NCI-H2227 (cell line): ENCODE measurements around the gene CCL22.
"Not testable (repeated sequence)": the region's sequence is repeated elsewhere in the genome, so short reads cannot be mapped to it uniquely, and the experiment has no call there.

ENCODE experiments used
- DNase-seq: peaks from one replicate; lab custom pipeline; 2025; ENCODE audit not compliant: unreplicated experiment; lab: John Stamatoyannopoulos, UW

Gene CCL22

DNA sequence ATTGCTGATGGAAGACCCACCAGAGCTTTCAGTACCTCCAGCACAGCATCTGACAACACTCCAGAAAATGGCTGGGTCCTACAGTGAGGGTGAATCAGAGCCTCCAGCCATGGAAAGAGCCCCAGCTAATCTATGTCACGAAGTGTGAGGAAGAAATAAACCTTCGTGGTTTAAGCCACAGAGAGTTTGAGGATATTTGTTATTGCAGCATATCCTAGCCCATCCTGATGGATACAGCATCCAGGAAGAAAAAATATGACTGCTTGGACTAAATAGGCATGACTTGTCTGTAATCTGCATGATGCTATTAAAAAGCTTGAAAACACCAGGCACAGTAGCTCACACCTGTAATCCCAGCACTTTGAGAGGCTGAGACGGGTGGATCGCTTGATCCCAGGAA lies 32.7 kb downstream of the CCL22 start:
- DNase-seq, result no peak

DNA sequence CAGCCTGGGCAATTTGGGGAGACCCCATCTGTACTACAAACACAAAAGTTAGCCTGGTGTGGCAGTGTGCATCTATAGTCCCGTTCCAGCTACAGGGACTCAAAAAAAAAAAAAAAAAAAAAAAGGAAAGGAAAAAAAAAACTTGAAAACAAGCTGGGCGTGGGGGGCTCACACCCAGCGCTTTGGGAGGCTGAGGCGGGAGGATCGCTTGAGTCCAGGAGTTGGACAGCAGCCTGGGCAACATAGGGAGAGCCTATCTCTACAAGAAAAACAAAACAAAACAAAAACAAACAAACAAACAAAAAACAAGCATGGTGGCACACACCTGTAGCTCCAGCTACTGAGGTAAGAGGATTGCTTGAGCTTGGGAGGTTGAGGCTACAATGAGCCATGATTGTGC lies 33.1 kb downstream of the CCL22 start:
- DNase-seq, result no peak

GRCh38 chr16:57392694-57393093 lies 34.1 kb downstream of the CCL22 start:
- DNase-seq, result no peak

GRCh38 chr16:57394444-57394843 lies 35.9 kb downstream of the CCL22 start:
- no peak for DNase-seq

GRCh38 chr16:57395026-57395425 lies 36.4 kb downstream of the CCL22 start:
- no peak for DNase-seq

GRCh38 chr16:57396786-57397185 lies 38.2 kb downstream of the CCL22 start:
- DNase-seq, result no peak

- DNase-seq, result not testable (repeated sequence)
Measured at GRCh38 chr16:57397493-57397892, 38.9 kb downstream of the CCL22 start.

DNA sequence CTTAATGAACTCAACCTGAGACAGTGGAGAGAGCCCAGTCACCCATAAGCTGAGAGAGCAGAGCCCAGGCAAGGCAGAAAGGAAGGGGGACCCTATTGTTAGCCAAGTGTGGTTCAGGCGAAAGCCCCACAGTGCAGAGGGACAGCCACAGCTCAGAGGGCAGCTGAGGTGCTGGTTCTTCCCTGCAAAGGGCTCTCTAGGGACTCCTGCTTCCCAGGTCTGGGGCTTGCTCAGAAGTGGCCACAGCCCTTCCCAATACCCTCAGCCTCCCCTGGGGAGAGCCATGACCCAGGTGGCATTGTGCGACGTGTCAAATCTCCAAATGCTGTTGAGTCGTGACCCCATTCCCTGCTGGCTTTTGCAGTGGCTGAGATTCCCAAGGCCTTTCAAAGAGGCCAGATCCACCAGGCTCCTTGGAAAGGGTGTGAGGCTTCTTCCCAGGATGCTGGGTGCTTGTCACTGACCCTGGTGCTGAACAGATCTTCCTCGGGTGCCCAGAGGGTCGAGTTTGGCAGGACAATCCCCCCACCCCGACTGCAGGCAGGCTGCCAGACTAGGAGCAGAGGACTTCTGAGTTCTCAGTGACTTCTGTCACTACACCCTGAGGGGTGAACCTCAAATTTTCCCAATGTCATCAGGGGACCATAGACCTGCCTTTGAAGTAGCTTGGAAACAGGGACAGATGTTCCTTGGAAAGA lies 43.5 kb downstream of the CCL22 start:
- no peak for DNase-seq

DNA sequence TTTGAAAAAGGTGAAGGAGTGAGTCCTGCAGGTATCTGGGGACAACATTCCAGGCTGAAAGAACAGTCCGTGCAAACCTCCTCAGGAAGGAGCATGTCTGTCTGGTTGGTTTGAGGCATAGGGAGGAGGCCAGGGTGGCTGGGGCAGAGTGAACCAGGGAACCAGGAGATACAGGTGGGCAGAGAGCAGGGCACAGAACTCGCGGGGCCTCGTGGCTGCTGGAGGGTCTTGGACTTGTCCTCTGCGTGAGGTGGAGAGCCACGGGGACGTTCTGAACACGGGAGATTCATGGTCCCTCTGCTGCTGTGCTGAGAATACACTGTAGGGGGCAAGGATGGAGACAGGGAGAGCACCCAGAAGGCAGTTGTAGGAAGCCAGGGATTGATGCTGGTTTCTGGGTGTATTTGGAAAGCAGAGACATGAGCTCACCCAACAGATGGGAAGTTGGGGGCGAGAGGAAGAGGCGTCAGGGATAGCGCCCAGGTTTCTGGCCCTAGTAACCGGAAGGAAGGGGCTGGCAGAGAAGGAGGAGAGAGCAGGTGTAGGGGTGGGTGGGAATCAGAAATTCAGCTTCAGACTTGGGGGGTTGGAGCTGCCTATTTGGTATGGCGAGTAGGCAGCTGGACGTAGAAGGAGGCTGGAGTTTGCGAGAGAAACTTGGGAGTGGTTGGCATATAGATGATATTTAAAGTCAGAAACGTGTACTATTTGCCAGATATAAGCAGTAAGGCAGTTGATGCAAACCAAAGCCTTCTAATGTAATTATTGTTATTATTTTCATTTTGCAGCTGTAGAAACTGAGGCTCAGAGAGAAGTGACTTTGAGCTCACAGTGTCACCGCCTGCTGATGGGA lies 45.6 kb downstream of the CCL22 start, which contains the start of gene CCL17:
Gene CCL17 (plus strand): TSS at position 803 of the 853 bp plus-strand sequence. CDS start 9,166 bp downstream, outside the sequence.
- no peak for DNase-seq

DNA sequence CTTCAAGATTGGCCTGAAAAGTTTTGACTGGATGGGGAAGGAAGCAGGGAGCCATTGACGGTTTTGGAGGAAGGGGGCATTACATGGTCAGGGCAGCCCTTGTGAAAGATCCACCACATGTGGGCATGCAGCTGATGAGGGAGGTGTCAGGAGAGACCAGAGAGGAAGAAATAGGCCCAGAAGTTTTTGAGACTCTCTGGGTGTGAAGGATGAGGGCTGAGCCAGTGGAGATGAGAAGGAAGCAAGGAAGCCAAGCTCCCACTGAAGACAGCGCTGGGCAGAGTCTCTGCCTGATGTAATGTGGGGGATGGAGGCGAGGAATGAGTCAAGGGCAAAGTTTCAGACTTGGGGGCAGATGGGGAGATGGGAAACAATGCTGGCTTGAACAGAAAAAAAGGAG lies 46.5 kb downstream of the CCL22 start:
- DNase-seq, result no peak

DNA sequence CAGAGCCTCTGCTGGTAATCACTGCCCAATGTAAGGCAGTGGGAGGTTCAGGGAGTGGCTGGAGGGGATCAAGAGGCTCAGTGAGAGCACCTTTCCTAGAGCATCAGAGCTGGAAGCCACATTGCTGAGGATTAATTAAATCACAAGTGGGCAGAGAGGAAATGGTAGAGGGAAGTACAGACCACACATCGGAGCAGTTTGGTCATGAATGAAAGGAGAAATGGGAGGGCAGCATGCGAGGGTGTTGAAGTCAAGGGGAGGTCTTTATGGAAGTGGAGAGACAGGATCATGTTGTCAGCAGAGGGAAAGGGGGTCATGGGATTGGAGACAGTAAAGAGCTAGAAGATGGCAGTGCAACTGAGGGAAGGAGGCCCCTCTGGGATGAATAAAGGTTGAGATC lies 48.3 kb downstream of the CCL22 start:
- no peak for DNase-seq

GRCh38 chr16:57407521-57408353 lies 49.2 kb downstream of the CCL22 start:
- DNase-seq, result no peak

DNA sequence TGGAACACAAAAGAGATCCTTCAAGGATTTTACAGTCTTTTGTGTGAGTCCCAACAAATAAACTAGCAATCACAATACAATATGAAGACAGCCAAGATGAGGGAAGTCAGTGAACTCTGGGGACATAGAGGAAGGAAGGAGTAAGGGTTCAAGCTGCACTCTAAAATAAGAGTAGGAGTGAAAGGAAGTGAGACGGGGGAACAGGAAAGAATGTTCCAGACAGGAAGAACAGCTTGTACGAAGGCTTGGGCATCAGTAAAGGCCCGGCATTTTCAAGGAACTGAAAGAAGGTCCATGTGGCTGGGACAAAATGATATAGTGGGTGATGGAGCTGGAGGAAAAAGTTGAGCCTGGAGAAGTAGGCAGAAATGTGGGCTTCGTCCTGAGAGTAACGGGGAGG lies 50.5 kb downstream of the CCL22 start:
- no peak for DNase-seq

DNA sequence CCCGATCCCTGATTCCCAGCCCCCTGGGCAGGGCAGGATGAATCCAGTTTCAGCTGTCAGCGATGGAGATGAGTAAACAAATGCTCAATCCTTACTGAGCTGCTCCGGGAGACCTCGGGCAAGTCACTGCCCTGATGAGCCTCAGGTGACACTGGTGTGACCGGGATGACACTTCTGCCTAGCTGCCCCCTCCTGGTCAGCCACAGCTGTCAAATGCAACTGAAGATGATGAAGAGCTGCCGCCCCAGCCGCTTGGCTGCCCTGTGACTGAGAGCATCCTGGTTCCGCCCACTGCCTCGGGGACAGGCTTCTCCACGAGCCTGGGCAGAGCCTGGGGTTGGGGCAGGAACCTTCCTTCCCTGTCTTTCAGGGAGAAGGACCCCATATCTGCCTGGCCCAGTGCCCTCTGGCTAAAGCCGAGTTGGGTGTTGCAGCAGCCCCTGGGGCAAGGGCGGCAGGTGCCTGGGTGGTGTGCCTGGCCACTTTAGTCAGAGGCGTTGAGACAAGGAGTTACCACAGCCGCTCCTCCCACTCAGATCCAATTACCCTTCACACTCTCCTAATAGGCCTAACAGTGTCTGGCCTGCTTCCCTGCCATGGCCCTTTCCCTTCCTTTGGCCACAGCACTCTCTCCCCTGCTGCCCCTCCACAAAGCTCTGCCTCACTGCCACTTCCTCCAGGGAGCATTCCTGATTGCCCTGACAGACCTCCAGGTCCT lies 51.4 kb downstream of the CCL22 start:
- no peak for DNase-seq

DNA sequence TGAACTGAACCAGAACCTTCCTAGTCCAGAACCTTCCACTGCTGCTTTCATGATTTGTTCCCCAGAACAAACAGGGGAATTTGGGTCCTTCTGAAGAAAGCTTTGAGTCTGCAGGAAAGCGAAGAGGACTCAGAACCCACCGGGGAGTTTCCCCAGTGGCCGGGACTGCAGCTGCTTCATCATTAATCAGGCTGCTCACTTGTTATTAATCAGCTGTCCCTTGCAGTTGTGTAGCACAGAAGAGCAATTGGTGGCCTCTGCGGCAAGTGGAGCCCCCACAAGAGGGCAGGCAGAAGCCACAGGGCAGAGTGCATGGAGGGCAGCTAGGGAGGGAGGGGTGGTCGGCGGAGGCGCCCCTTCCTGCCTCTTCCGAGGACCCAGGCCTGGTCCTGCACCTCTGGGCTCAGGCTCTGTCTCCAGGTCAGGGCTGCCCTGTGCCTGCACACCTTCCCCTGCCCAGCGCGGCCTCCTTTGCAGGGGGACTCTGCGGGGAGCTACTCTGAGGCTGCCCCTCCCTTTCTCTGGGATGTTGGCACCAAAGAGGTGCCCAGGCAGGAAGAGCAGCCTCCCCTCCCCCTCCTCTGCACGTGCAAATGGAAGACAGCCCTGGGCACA lies 52.9 kb downstream of the CCL22 start:
- DNase-seq, result no peak

GRCh38 chr16:57412584-57412983 lies 54.0 kb downstream of the CCL22 start:
- no peak for DNase-seq

DNA sequence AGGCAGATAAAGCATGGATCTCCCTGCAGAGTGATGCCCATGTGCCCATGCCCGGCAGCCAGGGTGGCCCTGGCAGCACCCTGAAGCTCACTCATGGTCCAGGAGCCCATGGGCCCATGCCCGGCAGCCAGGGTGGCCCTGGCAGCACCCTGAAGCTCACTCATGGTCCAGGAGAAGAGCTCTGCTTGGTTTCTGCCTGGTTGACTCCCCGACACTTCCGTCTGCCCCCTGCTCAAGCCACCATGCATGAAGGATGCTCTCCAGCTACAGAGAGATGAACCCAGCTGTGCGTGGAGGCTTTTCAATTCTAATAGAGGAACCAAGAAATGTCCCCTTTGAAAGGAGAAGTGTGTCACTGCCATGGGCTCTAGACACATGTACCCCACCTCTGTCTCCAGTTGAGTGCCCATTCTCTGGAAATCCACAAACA lies 54.7 kb downstream of the CCL22 start:
- no peak for DNase-seq

DNA sequence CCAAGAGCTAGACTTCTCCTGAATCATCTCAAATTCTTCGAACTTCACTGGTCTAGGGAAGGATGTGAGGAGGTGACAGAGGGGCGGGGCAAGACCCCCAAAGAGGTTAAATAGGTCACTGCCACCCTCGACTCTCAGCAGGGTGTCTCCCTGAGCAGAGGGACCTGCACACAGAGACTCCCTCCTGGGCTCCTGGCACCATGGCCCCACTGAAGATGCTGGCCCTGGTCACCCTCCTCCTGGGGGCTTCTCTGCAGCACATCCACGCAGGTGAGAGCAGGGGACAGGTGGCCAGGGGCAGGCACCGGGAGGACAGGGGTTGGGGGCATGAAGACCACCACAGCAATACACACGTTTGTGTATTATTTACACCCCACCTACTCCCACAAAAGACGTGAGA lies 55.1 kb downstream of the CCL22 start:
- DNase-seq, result no peak
